ENCODE measurements around the gene VNN1.
"Not testable (repeated sequence)": the region's sequence is repeated elsewhere in the genome, so short reads cannot be mapped to it uniquely, and the experiment has no call there.

The VNN1 gene

DNA sequence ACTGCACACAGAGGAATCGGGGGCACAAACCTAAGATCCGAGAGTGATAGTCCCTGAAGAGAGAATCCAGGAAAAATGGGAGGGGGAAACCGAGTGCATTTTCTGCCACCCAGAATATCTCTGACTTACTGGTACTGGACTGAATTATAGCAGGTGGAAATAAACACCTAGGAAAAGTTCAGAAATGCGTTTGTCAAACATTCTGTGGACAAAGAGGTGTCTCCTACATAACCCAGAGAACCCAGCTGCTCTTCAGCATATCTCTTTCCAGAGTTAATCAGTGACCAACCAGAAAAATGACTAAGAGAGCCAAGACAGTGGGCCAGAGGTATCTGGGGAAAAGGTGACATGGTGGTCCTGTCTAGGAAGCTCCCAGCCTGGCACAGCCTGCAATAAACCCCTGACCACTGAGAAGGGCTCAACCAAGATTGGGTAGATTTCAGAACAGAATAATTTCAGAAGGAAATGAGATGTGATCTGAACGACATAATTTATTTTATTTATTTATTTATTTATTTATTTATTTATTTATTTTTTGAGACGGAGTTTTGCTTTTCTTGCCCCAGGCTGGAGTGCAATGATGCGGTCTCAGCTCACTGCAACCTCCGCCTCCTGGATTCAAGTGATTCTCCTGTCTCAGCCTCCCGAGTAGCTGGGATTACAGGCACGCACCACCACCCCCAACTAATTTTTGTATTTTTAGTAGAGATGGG, 6.0 kb upstream of the VNN1 start:
- FAIRE-seq, result no peak

GRCh38 chr6:132715881-132716637, 2.2 kb upstream of the VNN1 start:
- FAIRE-seq, result no peak

GRCh38 chr6:132715204-132715603, 1.3 kb upstream of the VNN1 start:
- FAIRE-seq, result no peak

GRCh38 chr6:132714160-132714559, 305 bp upstream of the VNN1 start:
- no peak for FAIRE-seq

DNA sequence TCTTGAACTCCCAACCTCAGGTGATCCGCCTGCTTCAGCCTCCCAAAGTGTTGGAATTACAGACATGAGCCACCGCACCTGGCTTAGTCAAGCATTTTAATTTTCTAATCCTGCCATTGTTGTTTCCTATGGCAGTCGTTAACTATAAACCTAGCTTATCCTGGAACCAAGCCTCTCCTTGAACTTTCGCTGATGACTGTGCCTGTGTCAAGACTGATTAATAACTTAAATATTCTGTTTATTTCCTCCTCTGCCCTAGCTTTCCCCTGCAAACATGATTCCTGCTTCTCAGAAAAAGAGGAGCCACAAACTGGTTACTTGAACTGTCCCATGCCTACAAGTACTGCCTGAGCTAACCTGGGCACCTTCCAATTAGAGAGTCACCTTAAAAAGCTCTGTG, 1.5 kb downstream of the VNN1 start:
- FAIRE-seq, result no peak

GRCh38 chr6:132708771-132709170, 5.1 kb downstream of the VNN1 start:
- no peak for FAIRE-seq

- no peak for FAIRE-seq
Observed at GRCh38 chr6:132708002-132708401, 5.9 kb downstream of the VNN1 start.

- not testable (repeated sequence) for FAIRE-seq
Observed at GRCh38 chr6:132706756-132707155, 7.1 kb downstream of the VNN1 start.

DNA sequence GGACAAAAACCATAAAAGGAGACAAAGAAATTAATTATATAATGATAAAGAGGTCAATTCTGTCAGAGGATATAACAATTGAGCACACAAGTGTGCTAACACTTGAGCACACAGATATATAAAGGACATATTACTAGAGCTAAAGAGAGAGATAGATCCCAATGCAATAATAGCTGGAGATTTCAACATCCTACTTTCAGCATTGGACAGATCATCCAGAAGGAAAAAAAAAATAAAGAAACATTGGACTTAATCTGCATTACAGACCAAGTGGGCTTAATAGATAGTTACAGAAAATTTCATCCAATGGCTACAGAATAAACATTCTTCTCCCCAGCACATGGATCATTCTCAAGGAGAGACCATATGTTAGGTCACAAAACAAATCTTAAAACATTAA, 9.9 kb downstream of the VNN1 start:
- FAIRE-seq, result no peak

DNA sequence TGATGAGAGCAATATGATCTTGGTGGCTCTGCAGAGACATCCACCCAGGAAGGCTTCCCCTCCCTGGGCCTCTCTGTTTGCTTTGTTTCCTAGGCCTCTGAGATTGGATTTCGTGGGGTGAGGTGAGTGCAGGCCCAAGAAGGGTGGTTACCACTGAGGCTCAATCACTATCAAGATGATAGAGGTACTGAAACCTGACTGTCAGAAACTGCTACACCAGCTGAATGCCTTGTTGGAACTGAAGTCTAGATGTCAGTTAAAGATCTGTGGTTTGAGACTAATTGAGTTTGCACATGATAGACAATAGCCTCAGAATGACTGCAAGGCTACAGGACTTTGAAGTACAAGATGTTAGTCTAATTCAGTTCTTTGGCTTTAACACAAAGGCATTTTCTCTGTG, 15.2 kb downstream of the VNN1 start:
- no peak for FAIRE-seq

DNA sequence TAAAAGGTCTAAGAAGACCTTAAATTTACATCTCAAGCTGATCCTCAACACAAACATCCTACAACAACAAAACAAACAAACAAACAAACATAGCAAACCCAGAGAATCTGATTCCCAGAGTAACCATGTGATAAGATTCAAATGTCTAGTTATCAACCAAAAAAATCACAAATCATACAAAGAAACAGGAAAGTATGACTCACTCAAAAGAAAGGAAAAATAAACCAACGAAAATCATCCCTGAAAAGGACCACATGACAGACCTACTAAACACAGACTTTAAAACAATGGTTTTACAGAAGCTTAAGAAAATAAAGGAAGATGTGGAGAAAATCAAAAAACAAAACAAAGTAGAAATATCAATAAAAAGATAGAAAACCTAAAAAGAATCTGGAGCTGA, 18.1 kb downstream of the VNN1 start:
- no peak for FAIRE-seq

GRCh38 chr6:132693478-132693877, 20.4 kb downstream of the VNN1 start:
- FAIRE-seq, result no peak

DNA sequence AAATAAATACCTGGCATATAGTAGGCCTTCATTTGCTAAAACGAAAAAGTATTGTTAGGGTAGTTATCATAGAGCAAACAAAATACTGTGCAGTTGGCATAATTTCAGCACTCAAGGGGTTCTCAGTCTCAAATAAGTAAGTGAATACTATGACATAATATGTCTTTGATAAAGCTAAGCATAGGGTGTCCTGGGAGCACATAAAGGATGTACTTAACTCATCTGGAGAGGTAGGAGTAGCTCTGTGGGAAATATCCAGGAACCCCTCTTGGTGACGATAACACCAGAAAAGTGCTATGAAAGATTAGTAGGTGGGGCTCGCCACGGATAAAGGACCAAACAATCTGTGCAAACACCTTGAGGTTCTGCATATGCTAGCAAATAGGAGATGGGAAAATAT, 23.2 kb downstream of the VNN1 start:
- FAIRE-seq, result no peak

DNA sequence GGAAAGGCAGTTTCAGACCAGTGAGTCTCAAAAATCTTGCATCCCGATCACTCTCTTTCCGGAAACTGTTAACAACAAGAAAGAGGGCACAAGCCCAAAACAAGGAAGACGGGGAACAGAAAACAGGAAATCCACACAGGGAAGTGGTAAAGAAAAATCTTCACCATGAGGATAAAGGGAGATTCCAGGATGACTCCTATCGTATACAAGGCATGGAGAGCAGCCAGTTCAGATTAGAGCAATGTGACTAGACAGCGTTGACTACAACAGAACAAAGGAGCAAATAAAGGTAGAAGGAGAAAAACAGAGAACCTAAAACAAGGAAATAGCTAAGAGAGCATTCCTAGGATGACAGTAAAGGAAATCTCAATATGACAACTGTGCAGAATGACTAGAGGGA, 26.5 kb downstream of the VNN1 start:
- FAIRE-seq, result no peak

DNA sequence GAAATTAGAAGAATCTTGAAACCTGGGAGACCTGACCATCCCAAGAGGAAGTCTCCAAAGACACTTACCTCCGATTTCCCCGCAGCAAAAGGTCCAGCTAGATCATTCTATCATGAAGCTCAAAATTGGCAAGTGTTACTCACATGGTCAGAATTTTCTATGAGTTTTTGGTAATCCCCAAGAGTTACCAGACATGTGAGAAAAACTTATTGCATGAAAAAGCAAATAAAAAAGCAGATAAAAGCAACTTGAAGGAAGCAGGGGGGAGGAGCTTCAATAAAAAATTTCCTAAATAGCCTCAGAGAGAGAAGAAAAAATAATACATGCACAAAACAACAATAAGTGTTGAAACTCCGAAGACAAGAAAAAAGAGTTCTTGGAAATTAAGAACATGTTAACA, 27.3 kb downstream of the VNN1 start:
- FAIRE-seq, result no peak

- FAIRE-seq, result no peak
Observed at GRCh38 chr6:132685009-132685408, 28.8 kb downstream of the VNN1 start.

DNA sequence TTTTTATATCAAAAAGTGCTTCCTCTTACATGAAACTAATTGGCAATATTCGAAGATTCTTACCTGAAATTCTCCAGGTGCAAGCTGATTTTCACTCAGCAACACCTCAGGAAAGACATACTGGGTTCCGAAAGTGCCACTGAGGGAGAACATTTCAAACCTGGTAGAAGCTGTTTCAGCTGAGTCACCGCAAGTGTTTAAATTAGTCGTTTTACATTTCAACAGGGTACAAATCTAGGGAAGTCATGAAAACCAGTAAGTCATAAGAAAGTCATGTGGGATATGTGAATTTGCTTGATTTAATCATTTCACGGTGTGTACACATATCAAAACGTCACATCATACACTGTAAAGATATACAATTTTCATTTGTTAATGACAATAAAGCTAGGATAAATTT, 29.6 kb downstream of the VNN1 start:
- FAIRE-seq, result no peak

GRCh38 chr6:132683543-132683942, 30.3 kb downstream of the VNN1 start:
- no peak for FAIRE-seq

DNA sequence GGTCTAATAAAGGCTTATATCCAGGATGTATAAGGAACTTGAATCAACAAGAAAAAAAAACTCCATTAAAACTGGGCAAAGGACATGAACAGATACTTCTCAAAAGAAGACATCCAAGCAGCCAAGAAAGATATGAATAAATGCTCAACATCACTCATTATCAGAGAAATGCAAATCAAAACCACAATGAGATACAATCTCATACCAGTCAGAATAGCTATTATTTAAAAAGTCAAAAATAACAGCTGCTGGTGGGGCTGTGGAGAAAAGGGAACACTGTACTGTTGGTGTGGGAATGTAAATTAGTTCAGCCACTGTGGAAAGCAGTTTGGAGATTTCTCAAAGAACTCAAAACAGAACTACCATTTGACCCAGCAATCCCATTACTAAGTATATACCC, 34.8 kb downstream of the VNN1 start:
- not testable (repeated sequence) for FAIRE-seq

- FAIRE-seq, result no peak
Observed at GRCh38 chr6:132675749-132676148, 38.1 kb downstream of the VNN1 start.

DNA sequence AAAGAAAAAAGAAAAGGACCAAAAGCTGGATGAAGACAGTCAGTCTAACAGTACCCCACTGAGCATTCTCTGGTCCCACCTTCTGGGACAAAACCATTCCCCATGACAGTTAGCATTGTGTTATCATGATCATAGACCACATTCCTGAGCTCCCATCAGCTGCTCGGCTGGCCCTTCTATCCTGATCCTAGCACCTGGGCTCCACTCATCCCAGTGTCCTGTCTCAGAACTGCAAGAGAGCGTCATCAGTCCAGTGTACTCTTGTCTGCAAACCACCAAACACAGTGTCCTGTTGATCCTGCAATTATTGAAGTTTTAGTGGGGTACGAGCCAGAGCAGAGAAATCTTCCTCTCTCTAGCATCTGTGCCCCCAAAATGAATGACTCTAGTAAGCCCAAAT, 38.9 kb downstream of the VNN1 start:
- FAIRE-seq, result no peak

DNA sequence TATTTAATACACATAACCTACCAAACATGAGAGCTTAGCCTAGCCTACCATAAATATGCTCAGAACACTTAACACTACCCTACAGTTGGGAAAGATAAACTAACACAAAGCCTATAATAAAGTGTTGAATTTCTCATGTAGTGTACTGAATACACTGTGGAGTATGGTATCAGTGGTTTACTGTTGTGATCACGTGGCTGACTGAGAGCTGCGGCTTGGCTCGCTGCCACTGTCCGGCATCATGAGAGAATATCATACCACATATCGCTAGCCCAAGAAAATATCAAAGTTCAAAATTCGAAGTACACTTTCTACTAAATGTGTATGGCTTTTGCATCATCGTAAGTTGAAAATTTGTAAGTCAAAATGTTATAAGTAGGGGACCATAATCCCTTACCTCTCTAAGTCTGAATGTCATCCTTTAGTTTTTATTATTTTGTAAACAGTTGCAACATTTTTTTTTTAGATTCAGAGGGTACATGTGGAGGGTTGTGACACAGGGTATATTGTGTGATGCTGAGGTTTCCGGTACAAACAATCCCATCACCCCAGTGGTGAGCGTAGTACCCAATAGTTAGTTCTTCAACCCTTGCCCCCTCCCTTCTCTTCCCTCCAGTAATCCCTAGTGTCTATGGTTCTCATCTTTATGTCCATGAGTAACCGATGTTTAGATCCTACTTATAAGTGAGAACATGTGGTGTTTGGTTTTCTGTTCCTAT, 40.3 kb downstream of the VNN1 start:
- no peak for FAIRE-seq

DNA sequence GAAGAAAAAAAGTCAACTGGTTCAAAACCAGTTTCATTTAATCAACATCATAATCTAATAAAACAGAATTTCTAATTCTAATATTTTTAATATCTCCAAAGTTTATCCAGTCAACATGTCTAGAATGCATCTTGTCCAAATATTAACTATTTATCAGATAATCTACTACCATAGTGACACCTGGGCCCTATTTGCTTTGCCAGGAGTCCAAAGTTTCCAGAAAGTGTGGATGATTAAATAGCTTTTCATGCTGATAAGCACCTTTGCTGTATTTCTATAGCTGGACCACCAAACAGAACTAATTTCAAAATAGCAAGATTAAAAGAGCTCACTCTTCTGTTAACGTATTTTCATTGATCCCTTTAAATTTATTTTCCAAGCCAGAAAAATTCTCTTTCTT, 42.6 kb downstream of the VNN1 start:
- no peak for FAIRE-seq

Data from endometrium (tissue), 2 donors.